Fibroblast of skin of back (primary cell): ENCODE results near the gene CACNA1A. TPM values are rescaled to one million over a fixed set of nuclear protein-coding genes. Genes with fewer than 3 reads are reported as not detected.
"Not testable (repeated sequence)": the region's sequence is repeated elsewhere in the genome, so short reads cannot be mapped to it uniquely, and the experiment has no call there.

Source experiments
- DNase-seq: peaks from one replicate; pipeline ENCODE4 v3.0.0-alpha.2; 2013
- polyA plus RNA-seq, 2 experiments: library from polyadenylated mRNA; unstranded; fragments of 120-200 nt; gene quantifications; one replicate each; pipeline ENCODE4 v1.2.1, GENCODE V29; 2013; ENCODE audit not compliant: insufficient read length in 2 of 2

The CACNA1A gene
- polyA plus RNA-seq (2013, experiment 1 of 2; ENCODE audit: insufficient read length), result 4.0 TPM
- polyA plus RNA-seq (2013, experiment 2 of 2; ENCODE audit: insufficient read length), result 2.6 TPM

- DNase-seq, result peak; percentile 55
Observed at GRCh38 chr19:13506471-13506820, at the start of gene CACNA1A. Gene CACNA1A, minus strand, starts transcription at chr19:13506479. Its CDS starts 255 bp downstream, at chr19:13506224.

GRCh38 chr19:13554506-13555240 is 48.4 kb upstream of the CACNA1A start:
- no peak for DNase-seq

- no peak for DNase-seq
Observed at GRCh38 chr19:13553880-13554400, 47.7 kb upstream of the CACNA1A start.

- no peak for DNase-seq
Observed at GRCh38 chr19:13548131-13548530, 41.9 kb upstream of the CACNA1A start.

- DNase-seq, result no peak
Observed at GRCh38 chr19:13547102-13547501, 40.8 kb upstream of the CACNA1A start.

GRCh38 chr19:13544423-13544822 is 38.1 kb upstream of the CACNA1A start:
- no peak for DNase-seq

GRCh38 chr19:13541554-13541953 is 35.3 kb upstream of the CACNA1A start:
- no peak for DNase-seq

GRCh38 chr19:13539332-13539731 is 33.1 kb upstream of the CACNA1A start:
- no peak for DNase-seq

GRCh38 chr19:13538601-13539253 is 32.4 kb upstream of the CACNA1A start:
- no peak for DNase-seq

GRCh38 chr19:13537454-13537853 is 31.2 kb upstream of the CACNA1A start:
- no peak for DNase-seq

GRCh38 chr19:13530720-13531119 is 24.4 kb upstream of the CACNA1A start:
- DNase-seq, result no peak

- DNase-seq, result not testable (repeated sequence)
Observed at GRCh38 chr19:13529721-13530120, 23.4 kb upstream of the CACNA1A start.

- peak; percentile 26 for DNase-seq
Observed at GRCh38 chr19:13526552-13526951, 20.3 kb upstream of the CACNA1A start.

GRCh38 chr19:13521066-13521465 is 14.8 kb upstream of the CACNA1A start:
- DNase-seq, result peak; percentile 17

GRCh38 chr19:13511947-13512346 is 5.7 kb upstream of the CACNA1A start:
- no peak for DNase-seq

GRCh38 chr19:13507053-13507611 is 853 bp upstream of the CACNA1A start:
- peak; percentile 40 for DNase-seq

- DNase-seq, result peak; percentile 23
Observed at GRCh38 chr19:13505761-13506470, 363 bp downstream of the CACNA1A start.

- no peak for DNase-seq
Observed at GRCh38 chr19:13505164-13505695, 1.0 kb downstream of the CACNA1A start.

GRCh38 chr19:13503570-13504235 is 2.6 kb downstream of the CACNA1A start:
- no peak for DNase-seq

GRCh38 chr19:13502231-13502630 is 4.0 kb downstream of the CACNA1A start:
- DNase-seq, result no peak

- DNase-seq, result no peak
Observed at GRCh38 chr19:13499692-13500091, 6.6 kb downstream of the CACNA1A start.
